ENCODE data around the gene NEU1. TPM values are rescaled to one million over a fixed set of nuclear protein-coding genes. Genes with fewer than 3 reads are reported as not detected.

Gene NEU1
- total RNA-seq, 1 experiment from 2014 or later: 36.2 TPM

GRCh38 chr6:31886541-31886991, 23.9 kb upstream of the NEU1 start:
- no peak overlapping the region for H4K8ac ChIP-seq (replicated peaks; ENCODE audit: insufficient read length, low read depth, low read length)
- H3K4me3 Mint-ChIP-seq: no peak overlapping the region
- DNase-seq: no peak

More at GRCh38 chr6:31886541-31886991, 23.9 kb upstream of the NEU1 start:
- Histone ChIP-seq H2AK5ac (ENCODE audit: insufficient read length, low read length) (no peak overlapping the region), H3K4me1 (ENCODE audit: insufficient read depth, low read length) (no peaks in the 10 kb centered on the region), H3K79me1 (ENCODE audit: insufficient read depth, low read depth, low read length, poor library complexity, severe bottlenecking) (no peaks in the 10 kb centered on the region), H2BK12ac (ENCODE audit: insufficient read length, low read depth, low read length) (no peak overlapping the region), H2AFZ (ENCODE audit: low read length) (no peak overlapping the region), H4K91ac (ENCODE audit: insufficient read length, low read depth, low read length) (no peak overlapping the region), H4K5ac (ENCODE audit: insufficient read length, low read depth, low read length) (no peak overlapping the region), H2BK120ac (ENCODE audit: low read depth, low read length, poor library complexity, severe bottlenecking) (no peak overlapping the region), H3K4me2 (ENCODE audit: insufficient read depth, insufficient read length, low read length) (no peak overlapping the region), H3K79me2 (ENCODE audit: insufficient read depth, low read length) (no peaks in the 10 kb centered on the region), H3K56ac (ENCODE audit: insufficient read length, low read depth, low read length) (no peak overlapping the region), H3K9ac (ENCODE audit: extremely low read depth, insufficient read length, low read length) (no peak overlapping the region), H3K9me3 (ENCODE audit: control insufficient read depth, low read depth, low read length) (no peaks in the 10 kb centered on the region), H3K27ac (ENCODE audit: insufficient read length, low read depth, low read length) (no peak overlapping the region), H3K23ac (ENCODE audit: insufficient read length, low read depth, low read length) (no peak overlapping the region), H2BK5ac (ENCODE audit: insufficient read length, low read length) (no peak overlapping the region), H4K20me1 (ENCODE audit: control insufficient read depth, insufficient read depth, insufficient read length) (no peaks in the 10 kb centered on the region), H2BK20ac (ENCODE audit: low read depth, low read length, poor library complexity, severe bottlenecking) (no peak overlapping the region), H3T11ph (ENCODE audit: low read length) (no peak overlapping the region), H3K14ac (ENCODE audit: insufficient read depth, low read length) (no peak overlapping the region), H3K23me2 (ENCODE audit: insufficient read length, low read depth, low read length, poor library complexity, severe bottlenecking) (no peaks in the 10 kb centered on the region), H3K4ac (ENCODE audit: low read depth, low read length) (no peak overlapping the region), H3K27me3 (ENCODE audit: insufficient read depth, low read length) (no peaks in the 10 kb centered on the region), H2BK15ac (ENCODE audit: low read depth, low read length) (no peak overlapping the region), H3K18ac (ENCODE audit: insufficient read length, low read depth, low read length) (no peak overlapping the region)
- Mint-ChIP-seq H3K27ac (no peak overlapping the region), H3K4me1 (no peaks in the 10 kb centered on the region), H3K9me3 (no peaks in the 10 kb centered on the region), H3K36me3 (ENCODE audit: insufficient read depth in 1 of 3, low read depth in 3 of 3) (peaks cover 66 to 96% (median 92%) of the 10 kb centered on the region in 3 experiments; a peak in 6 of 7 replicates), H3K27me3 (ENCODE audit: low read depth) (no peaks in the 10 kb centered on the region)
- WGBS (ENCODE audit: extremely low coverage, insufficient read length, low lambda C conversion rate): no CpG with 5 or more reads among the region's 18 CpGs
- no peak for TF ChIP-seq CTCF (conservative IDR thresholded peaks at IDR 0.05)
